SK-N-SH treated with all-trans-retinoic acid at 6 μM for 48 hours (cell line): ENCODE data around the gene PRKCE.
A peak's percentile ranks its signal among the peaks of the same experiment; 100 is the strongest.

ENCODE experiments used
- ATAC-seq: fragments of 200-7000 bp; cut with Tn5 transposase; 3 replicates; pipeline ENCODE4 v1.9.1; 2020; ENCODE audit warnings: mild to moderate bottlenecking, moderate library complexity
- ARNTL ChIP-seq: fragments of 450-650 bp; formaldehyde crosslinking; IDR thresholded peaks from 2 replicates; pipeline ENCODE4 v1.5.0; 2020; ENCODE audit warnings: low read depth, mild to moderate bottlenecking, moderate library complexity, borderline replicate concordance
- BACH2 ChIP-seq: fragments of 250-450 bp; sonication (Bioruptor Pico); IDR thresholded peaks from 2 replicates; pipeline ENCODE4 v1.9.0; 2021; ENCODE audit warnings: mild to moderate bottlenecking, borderline replicate concordance
- CSDC2 ChIP-seq: fragments of 250-450 bp; sonication (Bioruptor Pico); IDR thresholded peaks from 2 replicates; pipeline ENCODE4 v1.5.0; 2020; ENCODE audit warnings: mild to moderate bottlenecking, moderate library complexity
- ESRRG ChIP-seq: fragments of 250-450 bp; sonication (Bioruptor Pico); IDR thresholded peaks from 2 replicates; pipeline ENCODE4 v1.6.1; 2021; ENCODE audit warnings: mild to moderate bottlenecking
- GLIS3 ChIP-seq: fragments of 250-450 bp; sonication (Bioruptor Pico); IDR thresholded peaks from 2 replicates; pipeline ENCODE4 v1.5.0; 2020; ENCODE audit warnings: mild to moderate bottlenecking, moderate library complexity
- ISL1 ChIP-seq: fragments of 250-450 bp; sonication (Bioruptor Pico); IDR thresholded peaks from 2 replicates; pipeline ENCODE4 v2.1.2; 2022; ENCODE audit warnings: mild to moderate bottlenecking, moderate library complexity
- OSR1 ChIP-seq: fragments of 250-450 bp; sonication (Bioruptor Pico); IDR thresholded peaks from 2 replicates; pipeline ENCODE4 v1.8.0; 2022; ENCODE audit warnings: moderate library complexity, mild to moderate bottlenecking, inconsistent platforms
- PPARA ChIP-seq: fragments of 250-450 bp; sonication (Bioruptor Pico); IDR thresholded peaks from 2 replicates; pipeline ENCODE4 v1.5.0; 2020; ENCODE audit warnings: mild to moderate bottlenecking, borderline replicate concordance
- TCF4 ChIP-seq: fragments of 250-450 bp; sonication (Bioruptor Pico); IDR thresholded peaks from 2 replicates; pipeline ENCODE4 v1.8.0; 2021; ENCODE audit warnings: mild to moderate bottlenecking, moderate library complexity, borderline replicate concordance
- TOX ChIP-seq: fragments of 250-450 bp; sonication (Bioruptor Pico); IDR thresholded peaks from 2 replicates; pipeline ENCODE4 v1.8.0; 2021; ENCODE audit warnings: mild to moderate bottlenecking, moderate library complexity, borderline replicate concordance
- ZC3H10 ChIP-seq: fragments of 250-450 bp; sonication (Bioruptor Pico); IDR thresholded peaks from 2 replicates; pipeline ENCODE4 v1.5.1; 2021; ENCODE audit warnings: mild to moderate bottlenecking, moderate library complexity
- ZFP3 ChIP-seq: fragments of 250-450 bp; sonication (Bioruptor Pico); IDR thresholded peaks from 2 replicates; pipeline ENCODE4 v1.5.0; 2020; ENCODE audit warnings: mild to moderate bottlenecking, moderate library complexity
- ZFP30 ChIP-seq: fragments of 450-650 bp; formaldehyde crosslinking; IDR thresholded peaks from 2 replicates; pipeline ENCODE4 v1.5.0; 2022; ENCODE audit warnings: mild to moderate bottlenecking, moderate library complexity
- ZNF565 ChIP-seq: fragments of 450-650 bp; formaldehyde crosslinking; conservative IDR thresholded peaks from 2 replicates; pipeline ENCODE4 v1.5.0; 2020; ENCODE audit warnings: low read depth, mild to moderate bottlenecking, moderate library complexity
- ZNF70 ChIP-seq: fragments of 450-650 bp; formaldehyde crosslinking; IDR thresholded peaks from 2 replicates; pipeline ENCODE4 v1.5.0; 2020; ENCODE audit warnings: mild to moderate bottlenecking, moderate library complexity
- ZNF8 ChIP-seq: fragments of 450-650 bp; formaldehyde crosslinking; IDR thresholded peaks from 2 replicates; pipeline ENCODE4 v1.5.0; 2020; ENCODE audit warnings: mild to moderate bottlenecking, moderate library complexity
- TF ChIP-seq, protein P1 (sequence below): fragments of 250-450 bp; sonication (Bioruptor Pico); IDR thresholded peaks from 2 replicates; pipeline ENCODE4 v1.5.0; 2020; ENCODE audit warnings: mild to moderate bottlenecking, moderate library complexity
- TF ChIP-seq, protein P2 (sequence below): fragments of 250-450 bp; sonication (Bioruptor Pico); IDR thresholded peaks from 2 replicates; pipeline ENCODE4 v1.5.1; 2020; ENCODE audit warnings: low read depth, mild to moderate bottlenecking, moderate library complexity
- TF ChIP-seq, protein P3 (sequence below): fragments of 250-450 bp; sonication (Bioruptor Pico); IDR thresholded peaks from 2 replicates; pipeline ENCODE4 v1.8.0; 2020; ENCODE audit warnings: mild to moderate bottlenecking, moderate library complexity, borderline replicate concordance

PRKCE gene

DNA sequence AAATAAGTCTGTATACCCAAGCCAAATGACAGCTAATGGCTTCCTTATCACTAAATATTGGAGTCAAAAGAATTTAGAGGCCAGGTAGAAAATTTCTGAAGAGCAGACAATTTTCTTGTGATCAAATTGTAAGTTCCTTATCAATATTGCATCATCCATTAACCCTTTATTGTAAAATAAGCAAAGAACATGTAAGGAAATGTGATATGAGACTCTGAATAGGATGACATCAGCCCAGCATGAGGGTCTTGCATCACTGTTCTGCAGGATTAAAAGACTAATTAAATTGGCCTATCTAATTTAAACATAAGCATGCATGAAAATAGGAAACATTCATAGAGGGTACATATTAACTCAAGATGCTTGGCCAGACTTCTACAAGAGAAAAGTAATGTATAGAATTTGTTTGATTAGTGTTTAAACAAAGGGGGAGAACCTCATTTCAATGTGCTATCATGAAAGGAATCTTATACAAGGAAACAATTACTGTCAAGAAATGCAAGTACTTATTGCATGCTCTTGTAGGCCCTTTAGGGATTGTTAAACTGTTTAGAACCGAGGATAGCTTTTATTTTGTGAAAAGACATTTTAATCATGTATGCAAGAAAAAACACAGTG lies 302.9 kb downstream of the PRKCE start:
- TF ChIP-seq, protein P1, sequence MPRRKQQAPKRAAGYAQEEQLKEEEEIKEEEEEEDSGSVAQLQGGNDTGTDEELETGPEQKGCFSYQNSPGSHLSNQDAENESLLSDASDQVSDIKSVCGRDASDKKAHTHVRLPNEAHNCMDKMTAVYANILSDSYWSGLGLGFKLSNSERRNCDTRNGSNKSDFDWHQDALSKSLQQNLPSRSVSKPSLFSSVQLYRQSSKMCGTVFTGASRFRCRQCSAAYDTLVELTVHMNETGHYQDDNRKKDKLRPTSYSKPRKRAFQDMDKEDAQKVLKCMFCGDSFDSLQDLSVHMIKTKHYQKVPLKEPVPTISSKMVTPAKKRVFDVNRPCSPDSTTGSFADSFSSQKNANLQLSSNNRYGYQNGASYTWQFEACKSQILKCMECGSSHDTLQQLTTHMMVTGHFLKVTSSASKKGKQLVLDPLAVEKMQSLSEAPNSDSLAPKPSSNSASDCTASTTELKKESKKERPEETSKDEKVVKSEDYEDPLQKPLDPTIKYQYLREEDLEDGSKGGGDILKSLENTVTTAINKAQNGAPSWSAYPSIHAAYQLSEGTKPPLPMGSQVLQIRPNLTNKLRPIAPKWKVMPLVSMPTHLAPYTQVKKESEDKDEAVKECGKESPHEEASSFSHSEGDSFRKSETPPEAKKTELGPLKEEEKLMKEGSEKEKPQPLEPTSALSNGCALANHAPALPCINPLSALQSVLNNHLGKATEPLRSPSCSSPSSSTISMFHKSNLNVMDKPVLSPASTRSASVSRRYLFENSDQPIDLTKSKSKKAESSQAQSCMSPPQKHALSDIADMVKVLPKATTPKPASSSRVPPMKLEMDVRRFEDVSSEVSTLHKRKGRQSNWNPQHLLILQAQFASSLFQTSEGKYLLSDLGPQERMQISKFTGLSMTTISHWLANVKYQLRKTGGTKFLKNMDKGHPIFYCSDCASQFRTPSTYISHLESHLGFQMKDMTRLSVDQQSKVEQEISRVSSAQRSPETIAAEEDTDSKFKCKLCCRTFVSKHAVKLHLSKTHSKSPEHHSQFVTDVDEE, result no peak
- peak; percentile 24; the same call in 1 of the 2 replicates for TF ChIP-seq ISL1 (CRISPR knock-in tag)
- TF ChIP-seq BACH2 (CRISPR knock-in tag), result no peak
- TF ChIP-seq, protein P2, sequence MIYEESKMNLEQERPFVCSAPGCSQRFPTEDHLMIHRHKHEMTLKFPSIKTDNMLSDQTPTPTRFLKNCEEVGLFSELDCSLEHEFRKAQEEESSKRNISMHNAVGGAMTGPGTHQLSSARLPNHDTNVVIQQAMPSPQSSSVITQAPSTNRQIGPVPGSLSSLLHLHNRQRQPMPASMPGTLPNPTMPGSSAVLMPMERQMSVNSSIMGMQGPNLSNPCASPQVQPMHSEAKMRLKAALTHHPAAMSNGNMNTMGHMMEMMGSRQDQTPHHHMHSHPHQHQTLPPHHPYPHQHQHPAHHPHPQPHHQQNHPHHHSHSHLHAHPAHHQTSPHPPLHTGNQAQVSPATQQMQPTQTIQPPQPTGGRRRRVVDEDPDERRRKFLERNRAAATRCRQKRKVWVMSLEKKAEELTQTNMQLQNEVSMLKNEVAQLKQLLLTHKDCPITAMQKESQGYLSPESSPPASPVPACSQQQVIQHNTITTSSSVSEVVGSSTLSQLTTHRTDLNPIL (CRISPR knock-in tag), result peak; percentile 39; the same call in 1 of the 2 replicates
- TF ChIP-seq TOX (CRISPR knock-in tag), result no peak
- TF ChIP-seq ZNF565, result no peak
- TF ChIP-seq TCF4, result no peak
- TF ChIP-seq PPARA (CRISPR knock-in tag), result no peak
- TF ChIP-seq, all 23 proteins: peak for 2
- ATAC-seq, result no peak

DNA sequence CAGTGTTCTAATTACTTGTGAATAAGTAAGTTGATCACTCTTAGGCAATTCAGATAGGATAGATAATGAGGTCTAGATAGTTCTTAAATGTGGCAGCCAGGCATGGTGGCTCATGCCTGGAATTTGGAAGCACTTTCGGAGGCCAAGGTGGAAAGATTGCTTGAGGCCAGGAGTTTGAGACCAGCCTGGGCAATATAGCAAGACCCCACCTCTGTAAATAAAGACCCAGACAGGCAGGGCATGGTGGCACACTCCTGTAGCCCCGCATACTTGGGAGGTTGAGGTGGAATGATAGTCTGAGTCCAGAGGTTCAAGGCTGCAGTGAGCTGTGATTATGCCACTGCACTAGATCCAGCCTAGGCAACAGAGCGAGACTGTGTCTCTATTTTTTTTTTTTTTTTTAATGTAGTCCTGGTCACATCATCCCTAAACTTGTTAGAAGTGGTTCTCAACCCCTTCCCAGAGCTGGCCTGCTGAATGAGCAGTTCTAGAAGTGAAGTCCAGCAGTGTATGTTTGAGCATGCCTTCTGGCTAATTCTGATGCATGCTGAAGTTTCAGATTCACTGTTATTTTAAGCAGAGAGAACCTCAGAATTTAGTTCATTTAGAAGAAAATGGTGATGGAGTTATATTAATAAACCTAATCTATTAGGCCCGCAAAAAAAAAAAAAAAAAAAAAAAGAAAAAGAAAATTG lies 306.2 kb downstream of the PRKCE start:
- TF ChIP-seq ISL1 (CRISPR knock-in tag) (no peak), TOX (CRISPR knock-in tag) (no peak), ARNTL (CRISPR knock-in tag) (no peak), ZNF70 (CRISPR knock-in tag) (no peak), ESRRG (CRISPR knock-in tag) (no peak), ZFP30 (CRISPR knock-in tag) (no peak), ZNF565 (no peak), TCF4 (no peak), OSR1 (CRISPR knock-in tag) (no peak), ZFP3 (CRISPR knock-in tag) (no peak), GLIS3 (CRISPR knock-in tag) (no peak), ZNF8 (CRISPR knock-in tag) (no peak), PPARA (CRISPR knock-in tag) (no peak)
- TF ChIP-seq, protein P3, sequence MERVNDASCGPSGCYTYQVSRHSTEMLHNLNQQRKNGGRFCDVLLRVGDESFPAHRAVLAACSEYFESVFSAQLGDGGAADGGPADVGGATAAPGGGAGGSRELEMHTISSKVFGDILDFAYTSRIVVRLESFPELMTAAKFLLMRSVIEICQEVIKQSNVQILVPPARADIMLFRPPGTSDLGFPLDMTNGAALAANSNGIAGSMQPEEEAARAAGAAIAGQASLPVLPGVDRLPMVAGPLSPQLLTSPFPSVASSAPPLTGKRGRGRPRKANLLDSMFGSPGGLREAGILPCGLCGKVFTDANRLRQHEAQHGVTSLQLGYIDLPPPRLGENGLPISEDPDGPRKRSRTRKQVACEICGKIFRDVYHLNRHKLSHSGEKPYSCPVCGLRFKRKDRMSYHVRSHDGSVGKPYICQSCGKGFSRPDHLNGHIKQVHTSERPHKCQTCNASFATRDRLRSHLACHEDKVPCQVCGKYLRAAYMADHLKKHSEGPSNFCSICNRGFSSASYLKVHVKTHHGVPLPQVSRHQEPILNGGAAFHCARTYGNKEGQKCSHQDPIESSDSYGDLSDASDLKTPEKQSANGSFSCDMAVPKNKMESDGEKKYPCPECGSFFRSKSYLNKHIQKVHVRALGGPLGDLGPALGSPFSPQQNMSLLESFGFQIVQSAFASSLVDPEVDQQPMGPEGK, result no peak
- TF ChIP-seq, protein P1, result no peak
- ATAC-seq, result no peak

DNA sequence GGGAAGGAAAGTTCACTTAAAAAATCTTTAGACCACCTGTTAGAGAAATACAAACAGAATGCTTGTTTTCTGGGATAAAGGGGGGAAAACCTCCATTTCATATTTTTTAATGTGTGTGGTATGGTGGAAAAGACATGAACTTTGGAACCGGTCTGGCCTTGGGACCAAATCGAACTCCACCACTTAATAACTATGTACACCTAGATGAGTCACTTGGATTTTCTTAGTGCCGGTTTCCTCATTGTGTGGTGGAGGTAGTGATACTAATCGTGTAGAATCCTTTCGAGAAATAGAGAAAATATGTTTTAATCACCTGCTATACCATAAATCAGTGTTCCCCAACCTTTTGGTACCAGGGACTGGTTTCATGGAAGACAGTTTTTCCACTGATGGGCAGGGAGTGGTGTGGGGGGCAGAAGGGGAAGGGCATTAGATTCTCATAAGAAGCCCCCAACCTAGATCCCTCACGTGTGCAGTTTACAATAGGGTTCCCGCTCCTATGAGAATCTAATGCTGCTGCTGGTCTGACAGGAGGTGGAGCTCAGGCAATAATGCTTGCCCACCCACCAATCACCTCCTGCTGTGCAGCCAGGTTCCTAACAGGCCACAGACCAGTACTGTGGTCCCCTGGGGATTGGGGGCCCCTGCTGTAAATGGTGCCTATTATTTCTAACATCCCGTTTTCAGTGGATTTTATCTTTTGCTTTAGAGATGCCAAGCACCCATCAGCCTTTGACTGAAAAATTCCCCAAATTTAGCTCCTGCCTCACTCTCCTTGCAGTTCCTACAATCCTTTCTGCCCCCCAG lies 308.8 kb downstream of the PRKCE start:
- ATAC-seq, result no peak
- TF ChIP-seq ZNF70 (CRISPR knock-in tag), result no peak
- TF ChIP-seq ZNF565, result no peak
- TF ChIP-seq TOX (CRISPR knock-in tag), result no peak
- no peak for TF ChIP-seq CSDC2 (CRISPR knock-in tag)
- TF ChIP-seq ZFP3 (CRISPR knock-in tag), result no peak
- TF ChIP-seq GLIS3 (CRISPR knock-in tag), result no peak
- no peak for TF ChIP-seq OSR1 (CRISPR knock-in tag)
- no peak for TF ChIP-seq ZNF8 (CRISPR knock-in tag)
- no peak for TF ChIP-seq ZC3H10 (CRISPR knock-in tag)
